ENCODE results near the gene TM6SF1.
A peak's percentile ranks its signal among the peaks of the same experiment; 100 is the strongest.

The TM6SF1 gene

GRCh38 chr15:83102346-83102745 is 5.1 kb upstream of the TM6SF1 start:
- no peak for DNase-seq (ENCODE audit: low read depth)
- no peak overlapping the region for H3K4me3 ChIP-seq (replicated peaks; ENCODE audit: low read depth, low read length)
- no peak for TF ChIP-seq CTCF (IDR thresholded peaks at IDR 0.05; ENCODE audit: low read length, missing control alignments)

- TF ChIP-seq CTCF (IDR thresholded peaks at IDR 0.05; ENCODE audit: low read length, missing control alignments) = no peak
- H3K4me3 ChIP-seq (replicated peaks; ENCODE audit: low read depth, low read length) = no peak overlapping the region
- no peak for DNase-seq (ENCODE audit: low read depth)
These were observed 3.3 kb upstream of the TM6SF1 start for GRCh38 chr15:83104141-83104540.

GRCh38 chr15:83105440-83105839 is 2.0 kb upstream of the TM6SF1 start:
- DNase-seq (ENCODE audit: low read depth) = no peak
- TF ChIP-seq CTCF (IDR thresholded peaks at IDR 0.05; ENCODE audit: low read length, missing control alignments) = no peak
- no peak overlapping the region for H3K4me3 ChIP-seq (replicated peaks; ENCODE audit: low read depth, low read length)

GRCh38 chr15:83107841-83108181 is 366 bp downstream of the TM6SF1 start:
- DNase-seq (ENCODE audit: low read depth) = no peak
- H3K4me3 ChIP-seq (replicated peaks; ENCODE audit: low read depth, low read length) = peak overlapping the region; percentile 59
- no peak for TF ChIP-seq CTCF (IDR thresholded peaks at IDR 0.05; ENCODE audit: low read length, missing control alignments)

GRCh38 chr15:83108266-83109219 is 1.1 kb downstream of the TM6SF1 start:
- peak; percentile 86 for DNase-seq (ENCODE audit: low read depth)
- peak overlapping the region; percentile 59 for H3K4me3 ChIP-seq (replicated peaks; ENCODE audit: low read depth, low read length)
- TF ChIP-seq CTCF (IDR thresholded peaks at IDR 0.05; ENCODE audit: low read length, missing control alignments) = no peak

GRCh38 chr15:83109532-83109931 is 2.1 kb downstream of the TM6SF1 start:
- no peak overlapping the region for H3K4me3 ChIP-seq (replicated peaks; ENCODE audit: low read depth, low read length)
- no peak for TF ChIP-seq CTCF (IDR thresholded peaks at IDR 0.05; ENCODE audit: low read length, missing control alignments)
- no peak for DNase-seq (ENCODE audit: low read depth)

- H3K4me3 ChIP-seq (replicated peaks; ENCODE audit: low read depth, low read length) = no peak overlapping the region
- TF ChIP-seq CTCF (IDR thresholded peaks at IDR 0.05; ENCODE audit: low read length, missing control alignments) = no peak
- DNase-seq (ENCODE audit: low read depth) = no peak
These were observed 2.9 kb downstream of the TM6SF1 start for GRCh38 chr15:83110381-83110780.

Measured in fibroblast of pulmonary artery (primary cell).